Keratinocyte (primary cell): Measurements from ENCODE around the gene IGFBP1. TPM values are rescaled to one million over a fixed set of nuclear protein-coding genes. Genes with fewer than 3 reads are reported as not detected.

Experiments
- DNase-seq: peaks from one replicate; pipeline ENCODE4 v3.0.0-alpha.2; 2011; ENCODE audit warnings: low read depth, missing footprints, low spot score
- FAIRE-seq: peaks from 2 replicates; lab custom pipeline; 2011; peaks lifted over from hg19 to GRCh38; lab: Jason Lieb, UNC
- H2AFZ ChIP-seq: 2 replicates; pipeline ENCODE4 v1.6.0; 2012; ENCODE audit warnings: low read length, control low read depth, inconsistent platforms; ENCODE audit not compliant: control insufficient read depth
- H3K27ac ChIP-seq: 2 replicates; pipeline ENCODE4 v1.5.1; 2011; ENCODE audit warnings: low read length; ENCODE audit not compliant: control insufficient read depth, insufficient read depth
- H3K27me3 ChIP-seq: 3 replicates; pipeline ENCODE4 v1.6.0; 2011; ENCODE audit warnings: low read length; ENCODE audit not compliant: control insufficient read depth, insufficient read depth; ENCODE audit errors: extremely low read depth
- H3K36me3 ChIP-seq, 2 experiments: 2 replicates in 1 of 2; 3 replicates in 1 of 2; pipeline ENCODE4 v1.5.1; 2011; ENCODE audit warnings: low read length in 2 of 2, mild to moderate bottlenecking in 1 of 2; ENCODE audit not compliant: control insufficient read depth in 2 of 2, insufficient read depth in 2 of 2; ENCODE audit errors: extremely low read depth in 1 of 2
- H3K4me1 ChIP-seq: 3 replicates; pipeline ENCODE4 v1.5.1; 2011; ENCODE audit warnings: low read length; ENCODE audit not compliant: control insufficient read depth, insufficient read depth; ENCODE audit errors: extremely low read depth
- H3K4me2 ChIP-seq: 3 replicates; pipeline ENCODE4 v1.6.0; 2011; ENCODE audit warnings: low read depth, low read length; ENCODE audit not compliant: control insufficient read depth, insufficient read depth; ENCODE audit errors: extremely low read depth
- H3K4me3 ChIP-seq, 3 experiments: fragments of 200-600 bp in 1 of 3; sonication (generic) in 1 of 3; 2 replicates in 2 of 3; 3 replicates in 1 of 3; pipeline ENCODE4 v1.5.1; 2011 to 2016; ENCODE audit warnings: low read length in 3 of 3, mild to moderate bottlenecking in 3 of 3, control low read depth in 2 of 3, inconsistent platforms in 1 of 3, low read depth in 1 of 3, mixed read lengths in 1 of 3, mixed run types in 1 of 3, moderate library complexity in 1 of 3; ENCODE audit not compliant: control insufficient read depth in 2 of 3, insufficient read depth in 2 of 3; ENCODE audit errors: extremely low read depth in 1 of 3
- H3K79me2 ChIP-seq: 2 replicates; pipeline ENCODE4 v1.6.0; 2012; ENCODE audit warnings: low read length; ENCODE audit not compliant: control insufficient read depth, insufficient read depth
- H3K9ac ChIP-seq: 3 replicates; pipeline ENCODE4 v1.6.0; 2011; ENCODE audit warnings: low read length; ENCODE audit not compliant: control insufficient read depth, insufficient read depth; ENCODE audit errors: extremely low read depth
- H3K9me1 ChIP-seq: 3 replicates; pipeline ENCODE4 v1.6.0; 2011; ENCODE audit warnings: low read length; ENCODE audit not compliant: control insufficient read depth, insufficient read depth; ENCODE audit errors: extremely low read depth
- H3K9me3 ChIP-seq: 2 replicates; pipeline ENCODE4 v1.5.1; 2012; ENCODE audit warnings: low read depth, low read length; ENCODE audit not compliant: control insufficient read depth
- H4K20me1 ChIP-seq: 3 replicates; pipeline ENCODE4 v1.6.0; 2011; ENCODE audit warnings: low read length; ENCODE audit not compliant: control insufficient read depth, insufficient read depth; ENCODE audit errors: extremely low read depth
- CTCF ChIP-seq, 3 experiments: IDR thresholded peaks in 1 of 3; conservative IDR thresholded peaks in 1 of 3; optimal IDR thresholded peaks in 1 of 3; 2 replicates in 2 of 3; 3 replicates in 1 of 3; pipeline versions ENCODE3 to v1.5.1; 2011; ENCODE audit warnings: low read length in 3 of 3, mild to moderate bottlenecking in 3 of 3, moderate library complexity in 2 of 3, control low read depth in 1 of 3, inconsistent platforms in 1 of 3; ENCODE audit not compliant: insufficient read depth in 2 of 3; ENCODE audit errors: extremely low read depth in 1 of 3
- EZH2 ChIP-seq: IDR thresholded peaks from one replicate; pipeline ENCODE4 v1.6.1; 2012; ENCODE audit warnings: inconsistent platforms, mild to moderate bottlenecking, low read length, moderate library complexity
- dilution Hi-C: fragments of 300-500 bp; cut with MboI; formaldehyde crosslinking; loops from one replicate; pipeline ENCODE4 v1.7.0; 2020; ENCODE audit warnings: low sequenced_read_pairs; ENCODE audit not compliant: extremely low pct_ligation_motif_present
- polyA plus RNA-seq, 5 experiments: library from polyadenylated mRNA; depleted of rRNA in 3 of 5; stranded (reverse) in 3 of 5; stranded (forward) in 1 of 5; unstranded in 1 of 5; fragments of >200 nt; gene quantifications; 1 replicate in 1 of 5; 2 replicates in 3 of 5; 3 replicates in 1 of 5; pipeline versions ENCODE4 v1.2.1 to v1.2.3, GENCODE V29; 2011 to 2012; ENCODE audit warnings: missing spikeins in 2 of 5, low read depth in 1 of 5, low replicate concordance in 1 of 5

IGFBP1 gene
- polyA plus RNA-seq, 1 donor (not counting 4 experiments of a cell fraction or from before 2014, with no cell fraction given): not detected

DNA sequence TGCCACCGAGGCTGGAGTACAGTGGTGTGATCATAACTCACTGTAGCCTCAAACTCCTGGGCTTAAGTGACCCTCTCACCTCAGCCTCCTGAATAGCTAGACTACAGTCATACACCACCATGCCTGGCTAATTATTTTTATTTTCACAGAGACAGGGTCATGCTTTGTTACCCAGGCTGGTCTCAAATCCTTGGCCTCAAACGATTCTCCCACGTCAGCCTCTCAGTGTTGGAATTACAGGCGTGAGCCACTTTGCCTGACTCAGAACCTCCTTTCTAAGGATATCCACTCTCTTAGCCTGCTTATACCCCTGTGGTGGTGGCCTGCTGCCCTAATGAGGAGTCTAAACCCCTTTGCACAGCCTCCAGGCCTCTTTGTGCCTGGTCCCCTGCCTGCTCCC lies 4.2 kb upstream of the IGFBP1 start:
- Histone ChIP-seq H4K20me1 (no peaks in the 10 kb centered on the region), H2AFZ (no peak overlapping the region), H3K9me3 (no peaks in the 10 kb centered on the region), H3K4me3 (no peak overlapping the region), H3K79me2 (no peaks in the 10 kb centered on the region), H3K9ac (no peak overlapping the region), H3K4me2 (no peak overlapping the region), H3K36me3 (no peaks in the 10 kb centered on the region), H3K27ac (no peak overlapping the region), H3K9me1 (no peaks in the 10 kb centered on the region), H3K27me3 (peaks cover 10% of the 10 kb centered on the region), H3K4me1 (peaks cover 5% of the 10 kb centered on the region)
- dilution Hi-C loops: no loop called here
- FAIRE-seq (no peak), DNase-seq (no peak)
- TF ChIP-seq CTCF (optimal IDR thresholded peaks at IDR 0.05 in 1 of 3, IDR thresholded peaks at IDR 0.05 in 1 of 3, conservative IDR thresholded peaks at IDR 0.05 in 1 of 3; ENCODE audit: extremely low read depth in 1 of 3, insufficient read depth in 2 of 3, low read length in 3 of 3) (no peak), EZH2 (no peak)

GRCh38 chr7:45885264-45885882 lies 2.9 kb upstream of the IGFBP1 start:
- H3K27me3 ChIP-seq: peaks cover 18% of the 10 kb centered on the region
- no peak for FAIRE-seq
- H3K4me1 ChIP-seq: peaks cover 5% of the 10 kb centered on the region
- TF ChIP-seq EZH2 (no peak), CTCF (optimal IDR thresholded peaks at IDR 0.05 in 1 of 3, IDR thresholded peaks at IDR 0.05 in 1 of 3, conservative IDR thresholded peaks at IDR 0.05 in 1 of 3; ENCODE audit: extremely low read depth in 1 of 3, insufficient read depth in 2 of 3, low read length in 3 of 3) (no peak)
- dilution Hi-C loops: no loop called here
- H3K36me3 ChIP-seq: no peaks in the 10 kb centered on the region
- H3K4me2 ChIP-seq: no peak overlapping the region
- H4K20me1 ChIP-seq: no peaks in the 10 kb centered on the region
- H3K9me3 ChIP-seq: no peaks in the 10 kb centered on the region
- no peak overlapping the region for H3K4me3 ChIP-seq
- no peaks in the 10 kb centered on the region for H3K9me1 ChIP-seq
- H3K27ac ChIP-seq: no peak overlapping the region
- H3K79me2 ChIP-seq: no peaks in the 10 kb centered on the region
- H2AFZ ChIP-seq: no peak overlapping the region
- no peak overlapping the region for H3K9ac ChIP-seq
- DNase-seq: no peak
